Measurements from ENCODE around the gene CMKLR1.

DNA sequence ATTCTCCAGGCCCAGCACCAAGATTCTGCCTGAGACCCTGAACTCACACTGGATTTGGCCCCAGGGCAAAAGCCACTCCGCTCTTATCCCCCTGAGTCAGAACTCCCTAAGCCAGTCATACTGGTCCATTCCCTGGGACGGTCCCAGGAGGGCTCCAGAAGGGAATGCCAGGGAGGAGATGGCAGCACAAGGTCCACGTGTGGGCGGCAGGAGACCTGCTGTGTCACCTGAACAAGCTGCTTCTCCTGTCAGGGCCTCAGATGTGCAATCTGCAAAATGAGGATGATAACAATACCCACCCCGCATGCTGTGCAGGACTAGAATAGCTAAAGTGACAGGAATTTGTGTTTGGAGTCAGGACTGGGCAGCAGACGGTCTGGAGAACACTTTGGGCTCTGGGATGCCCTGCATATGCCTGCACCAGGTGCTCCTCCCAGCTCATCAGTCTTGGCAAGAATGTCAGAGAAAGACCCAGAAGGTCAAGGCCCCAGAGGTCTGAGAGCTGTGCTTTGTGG is 40.3 kb downstream of the CMKLR1 start:
- TF ChIP-seq, protein P1, sequence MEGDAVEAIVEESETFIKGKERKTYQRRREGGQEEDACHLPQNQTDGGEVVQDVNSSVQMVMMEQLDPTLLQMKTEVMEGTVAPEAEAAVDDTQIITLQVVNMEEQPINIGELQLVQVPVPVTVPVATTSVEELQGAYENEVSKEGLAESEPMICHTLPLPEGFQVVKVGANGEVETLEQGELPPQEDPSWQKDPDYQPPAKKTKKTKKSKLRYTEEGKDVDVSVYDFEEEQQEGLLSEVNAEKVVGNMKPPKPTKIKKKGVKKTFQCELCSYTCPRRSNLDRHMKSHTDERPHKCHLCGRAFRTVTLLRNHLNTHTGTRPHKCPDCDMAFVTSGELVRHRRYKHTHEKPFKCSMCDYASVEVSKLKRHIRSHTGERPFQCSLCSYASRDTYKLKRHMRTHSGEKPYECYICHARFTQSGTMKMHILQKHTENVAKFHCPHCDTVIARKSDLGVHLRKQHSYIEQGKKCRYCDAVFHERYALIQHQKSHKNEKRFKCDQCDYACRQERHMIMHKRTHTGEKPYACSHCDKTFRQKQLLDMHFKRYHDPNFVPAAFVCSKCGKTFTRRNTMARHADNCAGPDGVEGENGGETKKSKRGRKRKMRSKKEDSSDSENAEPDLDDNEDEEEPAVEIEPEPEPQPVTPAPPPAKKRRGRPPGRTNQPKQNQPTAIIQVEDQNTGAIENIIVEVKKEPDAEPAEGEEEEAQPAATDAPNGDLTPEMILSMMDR (IDR thresholded peaks at IDR 0.05), result no peak
- TF ChIP-seq EZH2 (IDR thresholded peaks at IDR 0.05), result no peak

Data from neural progenitor cell (in vitro differentiated cells).